ENCODE results near the gene ARHGDIB.

Gene ARHGDIB

GRCh38 chr12:14961466-14962152 lies at the start of gene ARHGDIB:
TSS of gene ARHGDIB (minus strand) at chr12:14961601. CDS start at chr12:14950712, 10,889 bp downstream.
- FAIRE-seq (peak; percentile 98), DNase-seq (ENCODE audit: insufficient read length, low spot score) (peak; percentile 32)

- no peak for DNase-seq (ENCODE audit: insufficient read length, low spot score)
- no peak for FAIRE-seq
Measured at GRCh38 chr12:15011162-15011561, 49.8 kb upstream of the ARHGDIB start.

GRCh38 chr12:15007551-15007950 lies 46.1 kb upstream of the ARHGDIB start:
- DNase-seq (ENCODE audit: insufficient read length, low spot score), result no peak
- no peak for FAIRE-seq

GRCh38 chr12:15005064-15005463 lies 43.7 kb upstream of the ARHGDIB start:
- DNase-seq (ENCODE audit: insufficient read length, low spot score), result no peak
- FAIRE-seq, result no peak

- FAIRE-seq, result no peak
- no peak for DNase-seq (ENCODE audit: insufficient read length, low spot score)
Measured at GRCh38 chr12:15004421-15004820, 43.0 kb upstream of the ARHGDIB start.

- FAIRE-seq (no peak), DNase-seq (ENCODE audit: insufficient read length, low spot score) (no peak)
Measured at GRCh38 chr12:15001733-15002382, 40.5 kb upstream of the ARHGDIB start.

- FAIRE-seq, result no peak
- DNase-seq (ENCODE audit: insufficient read length, low spot score), result no peak
Measured at GRCh38 chr12:15000575-15000974, 39.2 kb upstream of the ARHGDIB start.

GRCh38 chr12:14999695-15000365 lies 38.4 kb upstream of the ARHGDIB start:
- FAIRE-seq, result no peak
- DNase-seq (ENCODE audit: insufficient read length, low spot score), result no peak

GRCh38 chr12:14999021-14999694 lies 37.8 kb upstream of the ARHGDIB start:
- no peak for FAIRE-seq
- no peak for DNase-seq (ENCODE audit: insufficient read length, low spot score)

- DNase-seq (ENCODE audit: insufficient read length, low spot score), result no peak
- no peak for FAIRE-seq
Measured at GRCh38 chr12:14997998-14998397, 36.6 kb upstream of the ARHGDIB start.

- DNase-seq (ENCODE audit: insufficient read length, low spot score), result no peak
- peak; percentile 80 for FAIRE-seq
Measured at GRCh38 chr12:14995583-14996425, 34.4 kb upstream of the ARHGDIB start.

- no peak for DNase-seq (ENCODE audit: insufficient read length, low spot score)
- FAIRE-seq, result no peak
Measured at GRCh38 chr12:14994610-14995009, 33.2 kb upstream of the ARHGDIB start.

GRCh38 chr12:14993537-14994266 lies 32.3 kb upstream of the ARHGDIB start:
- no peak for DNase-seq (ENCODE audit: insufficient read length, low spot score)
- FAIRE-seq, result no peak

GRCh38 chr12:14993117-14993516 lies 31.7 kb upstream of the ARHGDIB start:
- DNase-seq (ENCODE audit: insufficient read length, low spot score) (no peak), FAIRE-seq (no peak)

- DNase-seq (ENCODE audit: insufficient read length, low spot score) (no peak), FAIRE-seq (no peak)
Measured at GRCh38 chr12:14992673-14993072, 31.3 kb upstream of the ARHGDIB start.

- peak; percentile 80 for FAIRE-seq
- no peak for DNase-seq (ENCODE audit: insufficient read length, low spot score)
Measured at GRCh38 chr12:14991069-14991468, 29.7 kb upstream of the ARHGDIB start.

GRCh38 chr12:14989790-14990189 lies 28.4 kb upstream of the ARHGDIB start:
- FAIRE-seq, result peak; percentile 73
- no peak for DNase-seq (ENCODE audit: insufficient read length, low spot score)

GRCh38 chr12:14988035-14988434 lies 26.6 kb upstream of the ARHGDIB start:
- no peak for FAIRE-seq
- DNase-seq (ENCODE audit: insufficient read length, low spot score), result no peak

- DNase-seq (ENCODE audit: insufficient read length, low spot score) (no peak), FAIRE-seq (no peak)
Measured at GRCh38 chr12:14986449-14986848, 25.0 kb upstream of the ARHGDIB start.

Measured in GM19239 (cell line).